GM18909 (cell line): ENCODE data around the gene POLK.
"Not testable (repeated sequence)": the region's sequence is repeated elsewhere in the genome, so short reads cannot be mapped to it uniquely, and the experiment has no call there.

ENCODE experiments used
- ATAC-seq: cut with Tn5 transposase; IDR thresholded peaks from one replicate; pipeline ENCODE4 v1.9.1; 2021; ENCODE audit warnings: mild to moderate bottlenecking; ENCODE audit not compliant: unreplicated experiment, poor library complexity

POLK gene

DNA sequence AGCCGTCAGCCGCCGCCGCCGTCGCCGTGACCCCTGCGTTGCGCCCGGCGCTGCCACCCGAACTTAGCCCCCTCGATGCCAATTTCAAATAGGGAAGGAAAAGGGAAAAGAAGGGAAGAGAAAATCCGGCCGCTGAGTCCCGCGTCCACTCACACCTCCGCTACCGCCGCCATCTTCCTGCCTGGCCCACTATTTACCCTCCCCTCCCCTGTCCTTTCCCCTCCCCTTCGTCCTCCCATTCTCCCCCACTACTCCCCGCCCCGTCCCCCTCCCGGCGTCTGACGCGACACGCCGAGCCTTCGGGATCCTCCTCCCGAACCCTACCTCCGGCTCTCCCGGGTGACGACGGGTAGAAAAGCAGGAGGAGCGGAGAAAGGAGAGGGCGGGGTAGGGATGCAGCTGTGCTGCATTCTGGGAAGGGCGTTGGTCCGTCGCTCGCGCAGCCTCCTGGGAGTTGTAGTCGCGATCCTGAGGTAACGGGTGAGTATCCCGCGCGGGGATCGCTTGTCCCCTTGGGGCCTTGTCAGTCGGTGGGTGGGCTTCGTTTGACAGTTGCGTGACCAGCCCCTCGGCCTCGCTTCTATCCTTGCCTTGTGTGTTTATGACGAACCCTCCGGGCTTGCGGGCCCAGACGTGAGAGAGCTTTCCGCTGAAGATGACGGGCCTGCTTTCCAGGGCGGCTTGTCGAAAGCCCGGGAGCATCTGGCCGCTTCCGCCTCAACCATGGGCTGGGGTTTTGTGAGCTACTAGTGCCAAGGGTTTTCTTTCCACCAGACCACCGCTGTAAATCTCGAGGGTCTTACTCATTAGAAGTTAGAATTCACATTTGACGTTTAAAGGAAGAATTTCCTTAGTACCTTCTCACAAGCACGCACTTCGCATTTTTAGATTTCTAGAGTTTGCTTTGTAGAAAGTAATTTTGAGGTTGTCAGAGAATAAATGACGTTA is at the start of gene POLK, which contains the start of gene CERT1:
TSS of gene POLK (plus strand) at position 457 of the 948 bp plus-strand sequence.
TSS of gene CERT1 (minus strand) at position 195 of the 948 bp plus-strand sequence. CDS start 422 bp downstream, outside the sequence.
- ATAC-seq: peak; percentile 80

DNA sequence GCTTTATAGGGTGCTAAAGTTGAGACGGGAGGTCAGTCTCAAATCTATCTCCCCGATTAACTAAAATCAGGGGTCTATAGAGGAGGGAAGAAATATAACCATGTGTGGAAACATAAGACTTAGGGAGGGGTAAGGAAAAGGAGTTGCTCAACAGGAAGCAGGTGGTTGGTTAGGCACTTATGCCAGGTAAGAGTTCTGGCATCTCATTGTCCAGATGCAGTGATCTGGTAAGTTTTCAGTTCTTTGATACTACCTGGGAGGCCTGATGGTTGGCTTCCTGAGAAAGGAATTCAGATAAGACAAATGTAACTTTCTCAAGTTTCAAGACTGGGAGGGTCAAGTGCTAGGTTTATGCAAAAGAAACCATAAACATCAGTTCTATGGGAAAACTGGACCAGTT is 48.0 kb upstream of the POLK start:
- no peak for ATAC-seq

DNA sequence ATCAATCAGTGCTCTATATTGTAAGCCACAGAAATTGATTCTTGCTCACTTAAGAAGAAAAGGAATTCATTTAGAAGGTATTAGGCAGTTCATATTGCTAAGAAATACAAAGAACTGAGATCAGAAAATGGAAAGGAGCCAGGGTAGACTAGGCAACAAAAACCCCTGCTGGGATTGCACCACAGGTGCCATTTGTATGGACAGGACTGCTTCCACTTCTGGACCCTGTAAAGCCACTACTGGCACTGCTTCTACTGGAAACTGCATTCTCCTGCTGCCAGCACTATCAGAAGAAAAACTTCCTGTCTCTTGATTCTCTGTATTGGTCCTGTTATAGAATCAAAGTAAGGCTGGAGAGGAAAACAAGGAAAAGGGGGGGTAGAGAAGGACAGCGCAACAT is 46.2 kb upstream of the POLK start:
- no peak for ATAC-seq

DNA sequence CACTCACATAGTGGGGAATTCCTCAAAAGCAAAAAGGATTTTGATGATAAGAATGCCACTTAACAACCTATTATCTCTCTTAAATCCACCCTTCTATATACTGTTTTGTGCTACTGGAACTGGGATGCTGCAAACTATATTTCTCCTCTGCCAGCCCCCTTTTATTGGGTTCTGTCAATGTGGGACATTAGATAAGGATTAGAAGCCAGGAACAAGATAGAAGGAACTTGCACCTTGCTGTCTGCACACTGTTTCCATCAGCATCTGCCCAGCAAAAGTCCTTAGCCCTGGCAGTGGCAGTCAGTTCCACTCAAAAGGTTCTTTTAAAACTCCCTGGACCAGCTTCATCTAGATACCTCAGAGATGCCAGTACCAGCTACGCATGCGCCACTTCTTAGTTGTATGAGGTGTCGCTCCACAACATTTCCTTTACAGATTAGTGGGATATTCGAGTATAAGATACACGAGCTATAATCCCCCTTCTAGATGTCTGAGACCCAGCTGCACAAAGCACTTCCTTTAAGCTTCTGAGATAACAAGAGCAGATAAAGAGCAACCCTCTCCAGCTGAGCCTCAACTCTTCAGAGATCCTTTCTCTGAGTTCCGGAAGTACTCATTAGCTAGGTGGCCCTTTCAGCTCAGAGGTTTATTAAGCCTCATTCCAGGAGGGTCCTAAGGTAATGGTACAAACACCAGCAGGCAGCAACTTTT is 45.5 kb upstream of the POLK start:
- no peak for ATAC-seq

DNA sequence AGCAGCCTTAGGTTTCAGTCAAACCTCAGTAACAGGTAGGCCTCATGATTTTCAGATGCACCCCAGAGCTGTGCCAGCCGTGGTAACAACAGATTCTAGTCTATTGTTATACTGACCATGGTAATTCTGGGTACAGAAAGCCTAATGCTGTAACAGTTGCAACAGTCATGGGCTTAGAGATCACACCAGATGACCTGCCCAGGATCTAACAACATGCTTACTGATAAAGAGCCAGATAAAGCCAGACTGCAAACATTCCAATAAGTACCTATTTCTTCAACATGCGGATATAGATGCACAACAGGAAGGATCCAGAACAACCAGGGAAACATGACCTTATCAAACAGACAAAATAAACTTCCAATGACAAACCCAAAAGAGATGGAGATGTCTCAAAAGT is 43.1 kb upstream of the POLK start:
- no peak for ATAC-seq

DNA sequence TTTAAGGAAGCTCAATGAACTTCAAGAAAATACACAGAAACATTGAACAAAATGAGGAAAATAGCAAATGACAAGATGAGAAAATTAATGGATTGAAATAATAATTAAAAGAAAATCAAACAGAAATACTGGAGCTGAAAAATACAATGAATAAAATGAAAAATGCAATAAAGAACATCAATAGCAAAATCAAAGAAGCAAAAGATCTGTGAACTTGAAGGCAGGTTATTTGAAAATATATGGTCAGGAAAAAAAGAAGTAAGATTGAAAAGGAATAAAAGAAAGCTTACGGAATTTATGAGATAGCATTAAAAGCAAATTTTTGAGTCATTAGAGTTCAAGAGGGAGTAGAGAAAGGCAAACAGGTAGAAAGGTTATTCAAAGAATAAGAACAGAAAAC is 42.7 kb upstream of the POLK start:
- no peak for ATAC-seq

DNA sequence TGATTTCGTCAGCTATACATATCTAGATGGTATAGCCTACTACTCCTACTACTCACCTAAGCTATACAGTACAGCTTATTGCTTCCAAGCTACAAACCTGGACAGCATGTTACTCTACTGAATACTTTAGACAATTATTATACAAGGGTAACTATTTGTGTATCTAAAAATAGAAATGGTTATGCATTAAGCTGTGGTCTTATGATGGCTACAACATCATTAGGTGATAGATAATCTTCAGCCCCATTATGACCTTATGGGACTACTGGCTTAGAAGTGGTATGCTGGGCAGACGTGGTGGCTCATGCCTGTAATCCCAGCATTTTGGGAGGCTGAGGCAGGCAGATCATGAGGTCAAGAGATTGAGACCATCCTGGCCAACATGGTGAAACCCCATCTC is 40.5 kb upstream of the POLK start:
- ATAC-seq: peak; percentile 62

DNA sequence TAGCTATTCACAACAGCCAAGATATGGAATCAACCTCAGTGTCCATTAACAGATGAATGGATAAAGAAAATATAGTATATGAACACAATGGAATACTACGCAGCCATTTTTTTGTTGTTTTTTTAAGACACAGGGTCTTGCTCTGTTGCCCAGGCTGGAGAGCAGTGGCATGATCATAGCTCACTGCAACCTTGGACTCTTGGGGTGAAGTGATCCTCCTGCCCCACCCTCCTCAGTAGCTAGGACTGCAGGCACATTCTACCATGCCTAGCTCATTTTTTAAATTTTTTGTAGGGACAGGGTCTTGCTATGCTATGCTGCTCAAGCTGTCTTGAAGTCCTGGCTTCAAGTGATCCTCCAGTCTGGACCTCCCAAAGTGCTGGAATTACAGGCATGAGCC is 38.7 kb upstream of the POLK start:
- no peak for ATAC-seq

DNA sequence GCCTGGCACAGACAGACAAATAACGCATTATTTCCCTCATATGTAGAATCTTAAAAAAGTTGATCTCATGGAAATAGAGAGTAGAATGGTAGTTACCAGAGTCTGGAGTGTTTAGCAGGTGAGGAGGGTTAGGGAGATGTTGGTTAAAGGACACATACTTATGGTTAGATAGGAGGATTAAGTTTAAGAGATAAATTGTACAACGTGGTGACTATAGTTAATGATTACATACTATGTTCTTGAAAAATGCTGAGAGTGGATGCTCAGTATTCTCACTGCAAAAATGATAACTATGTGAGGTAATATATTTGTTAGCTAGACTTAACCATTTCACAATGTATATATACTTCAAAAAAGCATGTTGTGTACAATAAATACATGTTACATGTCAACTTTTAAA is 38.2 kb upstream of the POLK start:
- no peak for ATAC-seq

DNA sequence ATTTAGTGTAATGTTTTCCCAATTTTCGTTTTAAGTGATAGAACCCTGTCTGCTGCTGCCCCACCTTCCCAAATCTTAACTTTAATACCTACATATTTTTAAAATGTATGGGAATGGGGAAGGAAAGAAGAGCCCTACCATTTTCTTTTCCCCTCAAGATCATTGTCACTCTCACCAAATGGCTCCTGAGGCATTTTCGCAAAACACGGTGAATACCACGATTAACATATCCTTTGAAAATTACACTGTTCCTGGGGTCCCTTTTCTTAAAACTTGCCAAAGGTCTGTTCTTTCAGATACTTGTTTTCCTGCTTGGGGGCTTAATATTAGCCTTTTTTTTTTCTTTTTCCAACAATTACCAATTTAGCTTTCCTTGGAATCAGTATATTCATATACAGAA is 36.3 kb upstream of the POLK start:
- no peak for ATAC-seq

DNA sequence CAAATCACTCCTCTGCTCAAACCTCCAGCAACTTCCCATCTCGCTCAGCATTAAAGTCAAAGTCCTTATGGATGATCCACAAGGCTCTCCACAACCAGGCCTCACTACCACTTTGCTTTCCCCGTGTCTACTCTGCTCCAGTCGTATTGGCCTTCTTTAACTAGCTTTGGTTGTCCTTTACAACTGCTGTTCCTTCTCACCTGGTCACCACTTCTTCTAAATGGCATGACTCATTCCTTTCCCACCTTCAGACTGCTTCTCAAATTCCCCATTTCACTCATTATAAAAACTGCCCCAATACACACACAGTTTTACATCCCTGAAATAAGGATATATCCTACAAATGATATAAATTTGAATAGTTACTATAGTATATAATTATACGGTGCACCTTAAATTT is 30.7 kb upstream of the POLK start:
- ATAC-seq: no peak

DNA sequence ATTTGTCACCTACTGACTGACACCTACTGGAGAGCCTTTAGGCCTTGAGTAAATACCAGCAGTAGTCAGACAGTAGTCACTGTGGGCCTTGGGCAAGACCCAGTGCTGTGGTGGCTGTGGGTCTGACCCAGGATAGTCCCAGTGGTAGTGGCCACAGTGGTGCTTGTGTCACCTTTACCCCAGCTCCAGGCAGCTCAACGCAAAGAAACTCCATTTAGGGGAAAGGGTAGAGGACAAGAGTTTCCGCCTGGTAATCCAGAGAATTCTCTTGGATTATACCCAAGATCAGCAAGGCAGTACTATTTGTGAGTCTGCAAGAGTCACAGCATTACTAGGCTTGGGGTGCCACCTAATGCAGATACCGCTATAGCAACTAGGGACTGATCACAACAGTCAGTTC is 29.2 kb upstream of the POLK start:
- no peak for ATAC-seq

DNA sequence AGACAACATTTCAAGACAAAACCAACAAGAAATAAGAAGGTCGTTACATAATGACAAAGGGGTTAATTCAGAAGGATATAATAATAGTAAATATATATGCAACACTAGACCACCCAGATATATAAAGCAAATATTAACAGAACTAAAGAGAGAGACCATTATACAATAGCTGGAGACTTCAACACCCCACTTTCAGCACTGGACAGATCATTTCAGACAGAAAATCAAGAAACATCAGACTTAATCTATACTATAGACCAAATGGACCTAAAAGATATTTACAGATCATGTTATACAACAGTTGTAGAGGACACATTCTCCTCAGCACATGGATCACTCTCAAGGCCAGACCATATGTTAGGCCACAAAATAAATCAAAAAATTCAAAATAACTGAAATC is 27.1 kb upstream of the POLK start:
- no peak for ATAC-seq

DNA sequence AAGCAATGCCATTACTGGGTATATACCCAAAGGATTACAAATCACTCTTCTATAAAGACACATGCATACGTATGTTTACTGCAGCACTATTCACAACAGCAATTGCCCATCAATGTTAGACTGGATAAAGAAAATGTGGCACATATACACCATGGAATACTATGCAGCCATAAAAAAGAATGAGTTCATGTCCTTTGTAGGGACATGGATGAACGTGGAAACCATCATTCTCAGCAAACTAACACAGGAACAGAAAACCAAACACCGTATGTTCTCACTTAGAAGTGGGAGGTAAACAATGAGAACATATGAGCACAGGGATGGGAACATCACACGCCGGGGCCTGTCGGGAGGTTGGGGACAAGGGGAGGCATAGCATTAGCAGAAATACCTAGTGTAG is 21.8 kb upstream of the POLK start:
- not testable (repeated sequence) for ATAC-seq

DNA sequence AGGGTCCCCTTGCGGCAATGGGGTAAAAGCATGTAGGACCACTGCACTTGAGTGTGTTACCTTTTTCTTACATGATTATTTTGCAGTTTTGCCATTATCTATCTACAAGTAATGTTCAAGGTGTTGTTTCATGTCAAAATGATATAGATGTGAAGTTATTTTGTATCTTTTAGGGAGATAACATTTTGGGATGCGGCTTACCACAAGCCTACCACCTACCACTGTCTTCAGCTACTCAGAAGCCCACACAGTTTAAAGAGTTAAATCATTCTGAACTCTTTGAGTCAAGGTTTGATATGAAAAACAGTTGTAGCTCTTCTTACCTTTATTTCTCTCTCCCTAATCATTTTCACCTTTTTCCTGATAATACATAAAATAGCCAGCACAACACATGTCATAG is 20.1 kb upstream of the POLK start:
- ATAC-seq: no peak

DNA sequence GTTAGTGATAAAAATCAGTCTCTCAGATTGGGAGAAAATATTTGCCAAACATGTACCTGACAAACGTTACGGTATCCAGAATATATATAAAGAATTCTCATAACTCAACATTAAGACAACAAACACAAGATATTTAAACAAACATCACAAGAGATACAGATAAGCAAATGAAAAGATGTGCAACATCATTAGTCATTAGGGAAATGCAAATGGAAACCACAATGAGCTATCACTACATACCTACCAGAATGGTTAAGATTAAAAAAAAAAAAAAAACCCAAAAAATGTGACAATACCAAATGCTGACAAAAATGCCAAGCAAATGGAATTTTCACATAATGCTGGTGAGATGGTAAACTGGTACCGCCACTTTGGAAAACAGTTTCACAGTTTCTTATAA is 15.7 kb upstream of the POLK start:
- no peak for ATAC-seq

DNA sequence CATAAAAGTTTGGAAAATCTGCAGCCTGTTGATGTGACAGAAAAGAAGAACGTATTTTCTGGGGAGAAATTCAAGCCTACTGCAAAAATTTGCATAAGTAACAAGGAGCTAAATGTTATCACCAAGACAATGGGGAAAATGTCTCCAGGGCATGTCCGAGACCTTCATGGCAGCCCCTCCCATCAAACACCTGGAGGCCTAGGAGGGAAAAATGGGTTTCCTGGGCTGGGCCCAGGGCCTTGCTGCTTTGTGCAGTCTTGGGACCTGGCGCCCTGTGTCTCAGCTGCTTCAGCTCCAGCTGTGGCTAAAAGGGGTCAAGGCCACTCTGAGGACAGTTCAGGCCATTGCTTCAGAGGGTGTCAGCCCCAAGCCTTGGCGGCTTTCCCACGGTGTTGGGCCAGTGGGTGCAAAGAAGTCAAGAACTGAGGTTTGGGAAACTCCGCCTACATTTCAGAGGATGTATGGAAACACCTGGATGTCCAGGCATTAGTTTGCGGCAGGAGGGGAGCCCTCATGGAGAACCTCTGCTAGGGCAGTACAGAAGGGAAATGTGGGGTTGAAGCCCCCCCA is 13.4 kb upstream of the POLK start:
- ATAC-seq: no peak

DNA sequence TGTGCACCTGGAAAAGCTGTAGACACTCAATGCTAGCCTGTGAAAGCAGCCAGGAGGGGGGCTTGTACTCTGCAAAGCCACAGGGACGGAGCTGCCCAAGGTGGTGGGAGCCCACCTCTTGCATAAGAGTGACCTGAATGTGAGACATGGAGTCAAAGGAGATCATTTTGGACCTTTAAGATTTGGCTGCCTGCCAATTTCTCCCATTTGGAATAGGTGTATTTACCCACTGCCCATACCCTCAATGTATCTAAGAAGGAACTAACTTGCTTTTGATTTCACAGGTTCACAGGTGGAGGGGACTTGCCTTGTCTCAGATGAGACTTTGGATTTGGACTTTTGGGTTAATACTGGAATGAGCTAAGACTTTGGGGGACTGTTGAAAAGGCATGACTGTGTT is 12.8 kb upstream of the POLK start:
- not testable (repeated sequence) for ATAC-seq

DNA sequence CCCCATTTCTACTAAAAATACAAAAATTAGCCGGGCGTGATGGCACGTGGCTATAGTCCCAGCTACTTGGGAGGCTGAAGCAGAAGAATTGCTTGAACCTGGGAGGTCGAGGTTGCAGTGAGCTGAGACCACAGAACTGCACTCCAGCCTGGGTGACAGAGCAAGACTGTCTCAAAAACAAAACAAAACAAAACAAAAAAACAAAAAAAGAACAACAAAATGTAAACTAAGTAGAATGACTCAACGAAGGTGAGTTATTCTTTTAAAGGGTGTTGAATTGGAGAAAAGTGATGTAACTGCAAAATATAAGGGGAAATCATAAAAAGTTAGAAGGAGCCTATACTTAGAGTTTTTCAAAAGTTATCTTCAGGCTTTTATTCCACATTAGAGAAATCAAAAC is 6.6 kb upstream of the POLK start:
- not testable (repeated sequence) for ATAC-seq

DNA sequence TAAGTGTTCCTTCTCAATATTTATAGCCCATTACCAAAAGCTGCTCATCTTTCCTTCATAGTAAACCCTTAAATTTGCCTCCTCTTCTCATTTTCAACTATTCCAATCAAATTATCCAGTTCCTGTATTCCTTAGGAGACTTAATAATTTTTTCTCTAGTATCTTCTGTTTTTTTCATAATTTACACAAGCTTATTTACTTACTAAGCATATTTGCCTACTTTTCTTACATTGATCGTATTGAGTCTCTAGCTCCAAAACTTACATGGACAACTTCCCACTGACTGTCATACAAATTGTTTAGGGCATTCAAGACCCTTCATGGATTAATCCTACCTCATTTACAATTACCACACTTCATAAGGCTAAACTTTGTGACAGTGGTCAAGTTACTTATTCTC is 3.9 kb upstream of the POLK start:
- no peak for ATAC-seq

DNA sequence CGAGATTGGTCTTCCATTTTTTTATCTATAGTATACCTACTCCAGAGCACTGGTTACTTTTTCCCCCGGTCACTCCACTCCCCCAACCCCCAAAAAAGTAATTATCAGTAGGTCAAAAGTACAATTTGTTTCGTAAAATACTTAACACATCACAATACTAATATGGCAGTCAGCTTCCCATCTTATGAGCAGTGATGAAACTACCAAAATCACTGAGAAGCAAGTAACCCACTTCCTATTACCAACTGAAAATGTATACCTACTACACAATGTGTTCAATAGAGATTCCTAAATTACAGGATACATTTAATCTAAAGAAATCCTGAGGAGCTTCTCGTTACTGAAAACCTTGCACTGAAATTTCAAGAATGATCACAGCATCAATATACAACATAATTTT is 2.1 kb upstream of the POLK start:
- ATAC-seq: no peak
